HG03378 (cell line): Measurements from ENCODE around the gene OR2V2.
"Not testable (repeated sequence)": the region's sequence is repeated elsewhere in the genome, so short reads cannot be mapped to it uniquely, and the experiment has no call there.

Experiments used
- ATAC-seq: cut with Tn5 transposase; IDR thresholded peaks from one replicate; pipeline ENCODE4 v1.9.1; 2021; ENCODE audit warnings: mild to moderate bottlenecking, moderate library complexity; ENCODE audit not compliant: unreplicated experiment

The OR2V2 gene

GRCh38 chr5:181146927-181147636 lies at the start of gene OR2V2:
OR2V2 (plus strand) TSS chr5:181147586; CDS start chr5:181154943, 7,357 bp downstream.
- ATAC-seq = not testable (repeated sequence)

- ATAC-seq = not testable (repeated sequence)
These were observed 49.5 kb upstream of the OR2V2 start for GRCh38 chr5:181097759-181098491.

GRCh38 chr5:181098762-181099601 lies 48.4 kb upstream of the OR2V2 start:
- ATAC-seq = no peak

GRCh38 chr5:181099602-181100086 lies 47.7 kb upstream of the OR2V2 start:
- ATAC-seq = no peak

- ATAC-seq = no peak
These were observed 47.1 kb upstream of the OR2V2 start for GRCh38 chr5:181100121-181100875.

GRCh38 chr5:181101030-181101641 lies 46.2 kb upstream of the OR2V2 start:
- not testable (repeated sequence) for ATAC-seq

- ATAC-seq = not testable (repeated sequence)
These were observed 45.3 kb upstream of the OR2V2 start for GRCh38 chr5:181101930-181102674.

GRCh38 chr5:181104259-181104568 lies 43.2 kb upstream of the OR2V2 start:
- not testable (repeated sequence) for ATAC-seq

GRCh38 chr5:181104606-181105390 lies 42.6 kb upstream of the OR2V2 start:
- ATAC-seq = not testable (repeated sequence)

- no peak for ATAC-seq
These were observed 41.9 kb upstream of the OR2V2 start for GRCh38 chr5:181105391-181106025.

GRCh38 chr5:181107699-181108098 lies 39.7 kb upstream of the OR2V2 start:
- no peak for ATAC-seq

- no peak for ATAC-seq
These were observed 38.7 kb upstream of the OR2V2 start for GRCh38 chr5:181108578-181109165.

- ATAC-seq = no peak
These were observed 37.8 kb upstream of the OR2V2 start for GRCh38 chr5:181109489-181110013.

- ATAC-seq = no peak
These were observed 36.4 kb upstream of the OR2V2 start for GRCh38 chr5:181111010-181111409.

- no peak for ATAC-seq
These were observed 34.9 kb upstream of the OR2V2 start for GRCh38 chr5:181112476-181112875.

GRCh38 chr5:181113572-181113971 lies 33.8 kb upstream of the OR2V2 start:
- not testable (repeated sequence) for ATAC-seq

- ATAC-seq = no peak
These were observed 33.0 kb upstream of the OR2V2 start for GRCh38 chr5:181114284-181114843.
